Keratinocyte (primary cell): ENCODE measurements around the gene HOXA1. TPM values are rescaled to one million over a fixed set of nuclear protein-coding genes. Genes with fewer than 3 reads are reported as not detected.
A peak's percentile ranks its signal among the peaks of the same experiment; 100 is the strongest.

Source experiments
- DNase-seq: peaks from one replicate; pipeline ENCODE4 v3.0.0-alpha.2; 2011; ENCODE audit warnings: low read depth, missing footprints, low spot score
- FAIRE-seq: peaks from 2 replicates; lab custom pipeline; 2011; peaks lifted over from hg19 to GRCh38; lab: Jason Lieb, UNC
- H2AFZ ChIP-seq: 2 replicates; pipeline ENCODE4 v1.6.0; 2012; ENCODE audit warnings: low read length, control low read depth, inconsistent platforms; ENCODE audit not compliant: control insufficient read depth
- H3K27ac ChIP-seq: 2 replicates; pipeline ENCODE4 v1.5.1; 2011; ENCODE audit warnings: low read length; ENCODE audit not compliant: control insufficient read depth, insufficient read depth
- H3K27me3 ChIP-seq: 3 replicates; pipeline ENCODE4 v1.6.0; 2011; ENCODE audit warnings: low read length; ENCODE audit not compliant: control insufficient read depth, insufficient read depth; ENCODE audit errors: extremely low read depth
- H3K36me3 ChIP-seq, 2 experiments: 2 replicates in 1 of 2; 3 replicates in 1 of 2; pipeline ENCODE4 v1.5.1; 2011; ENCODE audit warnings: low read length in 2 of 2, mild to moderate bottlenecking in 1 of 2; ENCODE audit not compliant: control insufficient read depth in 2 of 2, insufficient read depth in 2 of 2; ENCODE audit errors: extremely low read depth in 1 of 2
- H3K4me1 ChIP-seq: 3 replicates; pipeline ENCODE4 v1.5.1; 2011; ENCODE audit warnings: low read length; ENCODE audit not compliant: control insufficient read depth, insufficient read depth; ENCODE audit errors: extremely low read depth
- H3K4me2 ChIP-seq: 3 replicates; pipeline ENCODE4 v1.6.0; 2011; ENCODE audit warnings: low read depth, low read length; ENCODE audit not compliant: control insufficient read depth, insufficient read depth; ENCODE audit errors: extremely low read depth
- H3K4me3 ChIP-seq, 3 experiments: fragments of 200-600 bp in 1 of 3; sonication (generic) in 1 of 3; 2 replicates in 2 of 3; 3 replicates in 1 of 3; pipeline ENCODE4 v1.5.1; 2011 to 2016; ENCODE audit warnings: low read length in 3 of 3, mild to moderate bottlenecking in 3 of 3, control low read depth in 2 of 3, inconsistent platforms in 1 of 3, low read depth in 1 of 3, mixed read lengths in 1 of 3, mixed run types in 1 of 3, moderate library complexity in 1 of 3; ENCODE audit not compliant: control insufficient read depth in 2 of 3, insufficient read depth in 2 of 3; ENCODE audit errors: extremely low read depth in 1 of 3
- H3K79me2 ChIP-seq: 2 replicates; pipeline ENCODE4 v1.6.0; 2012; ENCODE audit warnings: low read length; ENCODE audit not compliant: control insufficient read depth, insufficient read depth
- H3K9ac ChIP-seq: 3 replicates; pipeline ENCODE4 v1.6.0; 2011; ENCODE audit warnings: low read length; ENCODE audit not compliant: control insufficient read depth, insufficient read depth; ENCODE audit errors: extremely low read depth
- H3K9me1 ChIP-seq: 3 replicates; pipeline ENCODE4 v1.6.0; 2011; ENCODE audit warnings: low read length; ENCODE audit not compliant: control insufficient read depth, insufficient read depth; ENCODE audit errors: extremely low read depth
- H3K9me3 ChIP-seq: 2 replicates; pipeline ENCODE4 v1.5.1; 2012; ENCODE audit warnings: low read depth, low read length; ENCODE audit not compliant: control insufficient read depth
- H4K20me1 ChIP-seq: 3 replicates; pipeline ENCODE4 v1.6.0; 2011; ENCODE audit warnings: low read length; ENCODE audit not compliant: control insufficient read depth, insufficient read depth; ENCODE audit errors: extremely low read depth
- CTCF ChIP-seq, 3 experiments: IDR thresholded peaks in 1 of 3; conservative IDR thresholded peaks in 1 of 3; optimal IDR thresholded peaks in 1 of 3; 2 replicates in 2 of 3; 3 replicates in 1 of 3; pipeline versions ENCODE3 to v1.5.1; 2011; ENCODE audit warnings: low read length in 3 of 3, mild to moderate bottlenecking in 3 of 3, moderate library complexity in 2 of 3, control low read depth in 1 of 3, inconsistent platforms in 1 of 3; ENCODE audit not compliant: insufficient read depth in 2 of 3; ENCODE audit errors: extremely low read depth in 1 of 3
- EZH2 ChIP-seq: IDR thresholded peaks from one replicate; pipeline ENCODE4 v1.6.1; 2012; ENCODE audit warnings: inconsistent platforms, mild to moderate bottlenecking, low read length, moderate library complexity
- dilution Hi-C: fragments of 300-500 bp; cut with MboI; formaldehyde crosslinking; loops from one replicate; pipeline ENCODE4 v1.7.0; 2020; ENCODE audit warnings: low sequenced_read_pairs; ENCODE audit not compliant: extremely low pct_ligation_motif_present
- polyA plus RNA-seq, 5 experiments: library from polyadenylated mRNA; depleted of rRNA in 3 of 5; stranded (reverse) in 3 of 5; stranded (forward) in 1 of 5; unstranded in 1 of 5; fragments of >200 nt; gene quantifications; 1 replicate in 1 of 5; 2 replicates in 3 of 5; 3 replicates in 1 of 5; pipeline versions ENCODE4 v1.2.1 to v1.2.3, GENCODE V29; 2011 to 2012; ENCODE audit warnings: missing spikeins in 2 of 5, low read depth in 1 of 5, low replicate concordance in 1 of 5

Gene HOXA1
- polyA plus RNA-seq, 1 donor (not counting 4 experiments of a cell fraction or from before 2014, with no cell fraction given), result 11.9 TPM

- no peaks in the 10 kb centered on the region for H3K9me1 ChIP-seq
- no peaks in the 10 kb centered on the region for H3K9me3 ChIP-seq
- no peak for FAIRE-seq
- no peaks in the 10 kb centered on the region for H3K27me3 ChIP-seq
- no peak overlapping the region for H3K27ac ChIP-seq
- H3K36me3 ChIP-seq, result peaks cover 0 to 4% of the 10 kb centered on the region in 2 experiments
- TF ChIP-seq EZH2 (no peak), CTCF (optimal IDR thresholded peaks at IDR 0.05 in 1 of 3, IDR thresholded peaks at IDR 0.05 in 1 of 3, conservative IDR thresholded peaks at IDR 0.05 in 1 of 3; ENCODE audit: extremely low read depth in 1 of 3, insufficient read depth in 2 of 3, low read length in 3 of 3) (no peak)
- H3K4me2 ChIP-seq, result peak overlapping the region; percentile 38
- H3K79me2 ChIP-seq, result no peaks in the 10 kb centered on the region
- DNase-seq, result no peak
- H4K20me1 ChIP-seq, result no peaks in the 10 kb centered on the region
- no peak overlapping the region for H3K4me3 ChIP-seq
- dilution Hi-C loops, result no loop called here
- no peak overlapping the region for H2AFZ ChIP-seq
- no peak overlapping the region for H3K9ac ChIP-seq
- no peaks in the 10 kb centered on the region for H3K4me1 ChIP-seq
Measured at GRCh38 chr7:27124096-27124901, 28.5 kb upstream of the HOXA1 start.

GRCh38 chr7:27123477-27124053 lies 27.8 kb upstream of the HOXA1 start:
- no peaks in the 10 kb centered on the region for H3K9me3 ChIP-seq
- H3K79me2 ChIP-seq, result no peaks in the 10 kb centered on the region
- DNase-seq (no peak), FAIRE-seq (no peak)
- dilution Hi-C loops, result no loop called here
- H4K20me1 ChIP-seq, result no peaks in the 10 kb centered on the region
- peaks cover 0 to 4% of the 10 kb centered on the region in 2 experiments for H3K36me3 ChIP-seq
- no peak overlapping the region for H3K4me3 ChIP-seq
- H3K4me2 ChIP-seq, result peak overlapping the region; percentile 38
- no peaks in the 10 kb centered on the region for H3K4me1 ChIP-seq
- no peaks in the 10 kb centered on the region for H3K27me3 ChIP-seq
- no peak overlapping the region for H3K27ac ChIP-seq
- peak overlapping the region; percentile 42 for H3K9ac ChIP-seq
- TF ChIP-seq EZH2, result no peak
- no peak for TF ChIP-seq CTCF (optimal IDR thresholded peaks at IDR 0.05 in 1 of 3, IDR thresholded peaks at IDR 0.05 in 1 of 3, conservative IDR thresholded peaks at IDR 0.05 in 1 of 3; ENCODE audit: extremely low read depth in 1 of 3, insufficient read depth in 2 of 3, low read length in 3 of 3)
- H2AFZ ChIP-seq, result no peak overlapping the region
- H3K9me1 ChIP-seq, result no peaks in the 10 kb centered on the region
